Measurements from ENCODE around the gene PPWD1.

DNA sequence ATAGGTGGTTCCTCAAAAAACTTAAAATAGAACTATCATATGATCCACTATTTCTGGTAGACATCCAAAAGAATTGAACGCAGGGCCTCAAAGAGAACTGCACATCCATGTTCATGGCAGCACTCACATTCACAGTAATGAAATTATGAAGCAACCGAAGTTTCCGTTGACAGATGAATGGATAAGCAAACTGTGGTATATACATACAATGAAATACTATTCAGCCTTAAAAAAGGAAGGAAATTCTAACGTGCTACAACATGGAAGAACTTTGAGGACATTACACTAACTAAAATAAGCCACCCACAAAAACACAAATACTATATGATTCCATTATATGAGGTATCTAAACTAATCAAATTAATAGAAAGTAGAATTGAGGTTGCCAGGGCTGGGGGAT is 18.6 kb upstream of the PPWD1 start:
- TF ChIP-seq, protein P1, sequence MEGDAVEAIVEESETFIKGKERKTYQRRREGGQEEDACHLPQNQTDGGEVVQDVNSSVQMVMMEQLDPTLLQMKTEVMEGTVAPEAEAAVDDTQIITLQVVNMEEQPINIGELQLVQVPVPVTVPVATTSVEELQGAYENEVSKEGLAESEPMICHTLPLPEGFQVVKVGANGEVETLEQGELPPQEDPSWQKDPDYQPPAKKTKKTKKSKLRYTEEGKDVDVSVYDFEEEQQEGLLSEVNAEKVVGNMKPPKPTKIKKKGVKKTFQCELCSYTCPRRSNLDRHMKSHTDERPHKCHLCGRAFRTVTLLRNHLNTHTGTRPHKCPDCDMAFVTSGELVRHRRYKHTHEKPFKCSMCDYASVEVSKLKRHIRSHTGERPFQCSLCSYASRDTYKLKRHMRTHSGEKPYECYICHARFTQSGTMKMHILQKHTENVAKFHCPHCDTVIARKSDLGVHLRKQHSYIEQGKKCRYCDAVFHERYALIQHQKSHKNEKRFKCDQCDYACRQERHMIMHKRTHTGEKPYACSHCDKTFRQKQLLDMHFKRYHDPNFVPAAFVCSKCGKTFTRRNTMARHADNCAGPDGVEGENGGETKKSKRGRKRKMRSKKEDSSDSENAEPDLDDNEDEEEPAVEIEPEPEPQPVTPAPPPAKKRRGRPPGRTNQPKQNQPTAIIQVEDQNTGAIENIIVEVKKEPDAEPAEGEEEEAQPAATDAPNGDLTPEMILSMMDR (IDR thresholded peaks at IDR 0.05) = no peak
- no peak for TF ChIP-seq ZFX (IDR thresholded peaks at IDR 0.05; ENCODE audit: borderline replicate concordance)

Measured in 22Rv1 (cell line).